Kidney epithelial cell (primary cell): ENCODE results near the gene SPTB. TPM values are rescaled to one million over a fixed set of nuclear protein-coding genes. Genes with fewer than 3 reads are reported as not detected.

ENCODE experiments used
- DNase-seq: peaks from one replicate; pipeline ENCODE4 v3.0.0-alpha.2; 2010; ENCODE audit warnings: low read depth
- H3K27me3 ChIP-seq: 2 replicates; pipeline ENCODE4 v1.6.0; 2011; ENCODE audit warnings: low read length; ENCODE audit not compliant: control insufficient read depth, insufficient read depth
- H3K36me3 ChIP-seq: 2 replicates; pipeline ENCODE4 v1.5.1; 2011; ENCODE audit warnings: low read length; ENCODE audit not compliant: control insufficient read depth, insufficient read depth
- H3K4me3 ChIP-seq: 2 replicates; pipeline ENCODE4 v1.5.1; 2011; ENCODE audit warnings: low read depth, mild to moderate bottlenecking, control low read depth, low read length
- CTCF ChIP-seq: IDR thresholded peaks from 2 replicates; pipeline ENCODE4 v1.5.1; 2011; ENCODE audit warnings: mild to moderate bottlenecking, moderate library complexity, low read length, control low read depth, inconsistent platforms; ENCODE audit not compliant: insufficient read depth, poor library complexity, severe bottlenecking
- total RNA-seq: library from RNA; depleted of rRNA; stranded (reverse); fragments of >200 nt; gene quantifications from 2 replicates; pipeline ENCODE4 v1.2.3, GENCODE V29; 2015

The SPTB gene
- 0.21 and 0.54 TPM in 2 replicates for total RNA-seq

GRCh38 chr14:64879635-64880220, at the start of gene SPTB:
Gene SPTB, minus strand, starts transcription at chr14:64879907. Its CDS starts 56,813 bp downstream, at chr14:64823094.
- DNase-seq = no peak
- TF ChIP-seq CTCF = no peak
- Histone ChIP-seq H3K36me3 (no peaks in the 10 kb centered on the region), H3K27me3 (peaks cover 39% of the 10 kb centered on the region), H3K4me3 (peak within 1 kb of the TSS; percentile 48)

GRCh38 chr14:64929014-64929359, 49.3 kb upstream of the SPTB start:
- no peak overlapping the region for H3K4me3 ChIP-seq
- H3K36me3 ChIP-seq = peaks cover 3% of the 10 kb centered on the region
- no peak for TF ChIP-seq CTCF
- DNase-seq = no peak
- no peaks in the 10 kb centered on the region for H3K27me3 ChIP-seq

GRCh38 chr14:64928239-64929013, 48.7 kb upstream of the SPTB start:
- no peak for TF ChIP-seq CTCF
- H3K36me3 ChIP-seq = peaks cover 3% of the 10 kb centered on the region
- H3K4me3 ChIP-seq = no peak overlapping the region
- no peak for DNase-seq
- no peaks in the 10 kb centered on the region for H3K27me3 ChIP-seq

GRCh38 chr14:64927031-64927430, 47.3 kb upstream of the SPTB start:
- TF ChIP-seq CTCF = no peak
- peaks cover 3% of the 10 kb centered on the region for H3K36me3 ChIP-seq
- DNase-seq = no peak
- H3K4me3 ChIP-seq = no peak overlapping the region
- H3K27me3 ChIP-seq = no peaks in the 10 kb centered on the region

- no peak for TF ChIP-seq CTCF
- H3K4me3 ChIP-seq = no peak overlapping the region
- no peaks in the 10 kb centered on the region for H3K27me3 ChIP-seq
- H3K36me3 ChIP-seq = peaks cover 3% of the 10 kb centered on the region
- DNase-seq = no peak
Observed at GRCh38 chr14:64926398-64926995, 46.8 kb upstream of the SPTB start.
